HTERT RPE-1 (cell line): ENCODE measurements around the gene PHKB.
"Not testable (repeated sequence)": the region's sequence is repeated elsewhere in the genome, so short reads cannot be mapped to it uniquely, and the experiment has no call there.

Source experiments
- in situ Hi-C: fragments of 300-500 bp; cut with MboI; formaldehyde crosslinking; loops from 4 replicates; pipeline ENCODE4 v1.14.3; 2020; ENCODE audit warnings: low sequenced_read_pairs

Gene PHKB

GRCh38 chr16:47554587-47554986 lies 93.5 kb downstream of the PHKB start:
- in situ Hi-C loops = not testable (repeated sequence)

- in situ Hi-C loops = no loop called here
These were observed 100.2 kb downstream of the PHKB start for GRCh38 chr16:47561286-47561685.

- in situ Hi-C loops = no loop called here
These were observed 101.2 kb downstream of the PHKB start for GRCh38 chr16:47562366-47562765.

GRCh38 chr16:47565454-47565853 lies 104.3 kb downstream of the PHKB start:
- in situ Hi-C loops = no loop called here

- in situ Hi-C loops = no loop called here
These were observed 106.2 kb downstream of the PHKB start for GRCh38 chr16:47567321-47567720.

- in situ Hi-C loops = no loop called here
These were observed 107.2 kb downstream of the PHKB start for GRCh38 chr16:47568351-47568750.

- in situ Hi-C loops = no loop called here
These were observed 109.9 kb downstream of the PHKB start for GRCh38 chr16:47571049-47571448.

GRCh38 chr16:47571711-47572110 lies 110.6 kb downstream of the PHKB start:
- in situ Hi-C loops = no loop called here

GRCh38 chr16:47574091-47575054 lies 113.2 kb downstream of the PHKB start:
- in situ Hi-C loops = no loop called here

GRCh38 chr16:47577029-47577428 lies 115.9 kb downstream of the PHKB start:
- in situ Hi-C loops = no loop called here

GRCh38 chr16:47578033-47578432 lies 116.9 kb downstream of the PHKB start:
- in situ Hi-C loops = no loop called here

- in situ Hi-C loops = no loop called here
These were observed 117.4 kb downstream of the PHKB start for GRCh38 chr16:47578573-47578972.

- in situ Hi-C loops = no loop called here
These were observed 120.0 kb downstream of the PHKB start for GRCh38 chr16:47581114-47581513.

GRCh38 chr16:47584464-47585225 lies 123.5 kb downstream of the PHKB start:
- in situ Hi-C loops = no loop called here

GRCh38 chr16:47586121-47586520 lies 125.0 kb downstream of the PHKB start:
- in situ Hi-C loops = no loop called here

GRCh38 chr16:47590472-47590871 lies 129.3 kb downstream of the PHKB start:
- in situ Hi-C loops = no loop called here

GRCh38 chr16:47592232-47592631 lies 131.1 kb downstream of the PHKB start:
- in situ Hi-C loops = no loop called here

GRCh38 chr16:47599512-47599911 lies 138.4 kb downstream of the PHKB start:
- in situ Hi-C loops = no loop called here

- in situ Hi-C loops = no loop called here
These were observed 139.2 kb downstream of the PHKB start for GRCh38 chr16:47600376-47600775.

- in situ Hi-C loops = no loop called here
These were observed 143.2 kb downstream of the PHKB start for GRCh38 chr16:47604306-47604705.

- in situ Hi-C loops = no loop called here
These were observed 149.9 kb downstream of the PHKB start for GRCh38 chr16:47611042-47611441.
